Mammary epithelial cell (primary cell): Measurements from ENCODE around the gene MUS81.
"Not testable (repeated sequence)": the region's sequence is repeated elsewhere in the genome, so short reads cannot be mapped to it uniquely, and the experiment has no call there.

Source experiments
- EZH2 ChIP-seq: IDR thresholded peaks from 2 replicates; pipeline ENCODE4 v1.6.1; 2012; ENCODE audit warnings: low read length, inconsistent platforms, borderline replicate concordance
- TF ChIP-seq, protein P1 (sequence below), 2 donors: IDR thresholded peaks in 1 of 2; conservative IDR thresholded peaks in 1 of 2; 2 replicates each; pipeline ENCODE4 v1.5.1; 2011 to 2012; ENCODE audit warnings: inconsistent platforms in 2 of 2, low read length in 2 of 2, mild to moderate bottlenecking in 2 of 2, control low read depth in 1 of 2, low read depth in 1 of 2; ENCODE audit not compliant: insufficient read depth in 1 of 2; ENCODE audit errors: extremely low read depth in 1 of 2

- TF ChIP-seq, protein P1, sequence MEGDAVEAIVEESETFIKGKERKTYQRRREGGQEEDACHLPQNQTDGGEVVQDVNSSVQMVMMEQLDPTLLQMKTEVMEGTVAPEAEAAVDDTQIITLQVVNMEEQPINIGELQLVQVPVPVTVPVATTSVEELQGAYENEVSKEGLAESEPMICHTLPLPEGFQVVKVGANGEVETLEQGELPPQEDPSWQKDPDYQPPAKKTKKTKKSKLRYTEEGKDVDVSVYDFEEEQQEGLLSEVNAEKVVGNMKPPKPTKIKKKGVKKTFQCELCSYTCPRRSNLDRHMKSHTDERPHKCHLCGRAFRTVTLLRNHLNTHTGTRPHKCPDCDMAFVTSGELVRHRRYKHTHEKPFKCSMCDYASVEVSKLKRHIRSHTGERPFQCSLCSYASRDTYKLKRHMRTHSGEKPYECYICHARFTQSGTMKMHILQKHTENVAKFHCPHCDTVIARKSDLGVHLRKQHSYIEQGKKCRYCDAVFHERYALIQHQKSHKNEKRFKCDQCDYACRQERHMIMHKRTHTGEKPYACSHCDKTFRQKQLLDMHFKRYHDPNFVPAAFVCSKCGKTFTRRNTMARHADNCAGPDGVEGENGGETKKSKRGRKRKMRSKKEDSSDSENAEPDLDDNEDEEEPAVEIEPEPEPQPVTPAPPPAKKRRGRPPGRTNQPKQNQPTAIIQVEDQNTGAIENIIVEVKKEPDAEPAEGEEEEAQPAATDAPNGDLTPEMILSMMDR (conservative IDR thresholded peaks at IDR 0.05 in 1 of 2, IDR thresholded peaks at IDR 0.05 in 1 of 2; ENCODE audit: extremely low read depth in 1 of 2, insufficient read depth in 1 of 2, low read depth in 1 of 2, low read length in 2 of 2), result not testable (repeated sequence)
- not testable (repeated sequence) for TF ChIP-seq EZH2
Measured at GRCh38 chr11:65848693-65849092, 11.5 kb upstream of the MUS81 start.
